HTERT RPE-1 (cell line): ENCODE data around the gene GRB10.
"Not testable (repeated sequence)": the region's sequence is repeated elsewhere in the genome, so short reads cannot be mapped to it uniquely, and the experiment has no call there.

ENCODE experiments used
- in situ Hi-C: fragments of 300-500 bp; cut with MboI; formaldehyde crosslinking; loops from 4 replicates; pipeline ENCODE4 v1.14.3; 2020; ENCODE audit warnings: low sequenced_read_pairs

GRB10 gene

GRCh38 chr7:50779427-50779826 is 3.3 kb downstream of the GRB10 start:
- in situ Hi-C loops: no loop called here

- in situ Hi-C loops: no loop called here
Measured at GRCh38 chr7:50778189-50778588, 4.5 kb downstream of the GRB10 start.

- in situ Hi-C loops: no loop called here
Measured at GRCh38 chr7:50775836-50776235, 6.9 kb downstream of the GRB10 start.

GRCh38 chr7:50775231-50775630 is 7.5 kb downstream of the GRB10 start:
- in situ Hi-C loops: no loop called here

- in situ Hi-C loops: no loop called here
Measured at GRCh38 chr7:50774319-50774718, 8.4 kb downstream of the GRB10 start.

GRCh38 chr7:50773071-50773470 is 9.6 kb downstream of the GRB10 start:
- in situ Hi-C loops: not testable (repeated sequence)

- in situ Hi-C loops: no loop called here
Measured at GRCh38 chr7:50771120-50772002, 11.3 kb downstream of the GRB10 start.

- in situ Hi-C loops: no loop called here
Measured at GRCh38 chr7:50768485-50769474, 13.9 kb downstream of the GRB10 start.

GRCh38 chr7:50766849-50767207 is 15.9 kb downstream of the GRB10 start:
- in situ Hi-C loops: no loop called here

GRCh38 chr7:50766106-50766848 is 16.4 kb downstream of the GRB10 start:
- in situ Hi-C loops: no loop called here

- in situ Hi-C loops: no loop called here
Measured at GRCh38 chr7:50762337-50762736, 20.4 kb downstream of the GRB10 start.

- in situ Hi-C loops: no loop called here
Measured at GRCh38 chr7:50761713-50762112, 21.0 kb downstream of the GRB10 start.

- in situ Hi-C loops: no loop called here
Measured at GRCh38 chr7:50757703-50758390, 24.8 kb downstream of the GRB10 start.

- in situ Hi-C loops: no loop called here
Measured at GRCh38 chr7:50756180-50756579, 26.5 kb downstream of the GRB10 start.

- in situ Hi-C loops: no loop called here
Measured at GRCh38 chr7:50754684-50755083, 28.0 kb downstream of the GRB10 start.

GRCh38 chr7:50754241-50754640 is 28.5 kb downstream of the GRB10 start:
- in situ Hi-C loops: no loop called here

- in situ Hi-C loops: no loop called here
Measured at GRCh38 chr7:50752422-50752821, 30.3 kb downstream of the GRB10 start.

GRCh38 chr7:50751146-50751545 is 31.6 kb downstream of the GRB10 start:
- in situ Hi-C loops: no loop called here

- in situ Hi-C loops: no loop called here
Measured at GRCh38 chr7:50749896-50750295, 32.8 kb downstream of the GRB10 start.

- in situ Hi-C loops: no loop called here
Measured at GRCh38 chr7:50748472-50748871, 34.2 kb downstream of the GRB10 start.
